ENCODE data around the gene BAG1. TPM values are rescaled to one million over a fixed set of nuclear protein-coding genes. Genes with fewer than 3 reads are reported as not detected.

BAG1 gene
- 30.7 TPM for polyA plus RNA-seq (2013, experiment 1 of 2; ENCODE audit: insufficient read length)
- polyA plus RNA-seq (2013, experiment 2 of 2; ENCODE audit: insufficient read length), result 22.9 TPM

DNA sequence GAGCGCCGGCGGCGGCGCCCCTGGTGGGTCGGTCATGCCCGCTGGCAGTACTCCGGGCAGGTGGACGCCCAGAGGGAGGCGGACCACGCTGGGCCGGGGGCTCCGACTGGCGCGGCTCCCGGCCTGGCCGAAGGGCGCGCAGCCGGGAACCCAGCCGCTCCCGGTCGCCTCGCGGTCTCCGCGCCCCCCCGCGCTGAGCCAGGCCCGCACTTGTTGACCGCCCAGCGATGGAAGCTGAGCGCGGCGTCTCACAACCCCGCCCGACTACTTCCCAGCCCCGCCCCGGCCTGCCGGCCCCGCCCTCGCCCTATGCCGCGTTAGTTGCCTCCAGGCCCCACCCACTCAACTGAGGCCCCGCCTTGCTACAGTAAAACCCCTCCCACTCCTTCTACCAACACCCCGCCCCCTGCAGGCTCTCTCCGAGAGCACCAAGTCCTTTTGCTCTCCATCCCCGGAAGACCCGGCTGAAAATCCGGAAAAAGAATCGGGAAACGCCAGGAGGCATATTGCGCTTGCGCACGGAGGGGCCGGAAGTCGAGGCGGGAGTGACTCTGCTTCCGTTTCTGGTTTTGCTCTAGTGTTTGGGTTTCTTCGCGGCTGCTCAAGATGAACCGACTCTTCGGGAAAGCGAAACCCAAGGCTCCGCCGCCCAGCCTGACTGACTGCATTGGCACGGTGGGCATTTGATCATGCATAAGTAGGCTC lies at the start of gene BAG1, which contains the start of gene CHMP5:
Gene BAG1, minus strand, starts transcription at position 236 of the 705 bp plus-strand sequence.
Gene CHMP5, plus strand, starts transcription at position 577 of the 705 bp plus-strand sequence. Its CDS starts 30 bp downstream, at position 607.
- DNase-seq, result peak; percentile 99

DNA sequence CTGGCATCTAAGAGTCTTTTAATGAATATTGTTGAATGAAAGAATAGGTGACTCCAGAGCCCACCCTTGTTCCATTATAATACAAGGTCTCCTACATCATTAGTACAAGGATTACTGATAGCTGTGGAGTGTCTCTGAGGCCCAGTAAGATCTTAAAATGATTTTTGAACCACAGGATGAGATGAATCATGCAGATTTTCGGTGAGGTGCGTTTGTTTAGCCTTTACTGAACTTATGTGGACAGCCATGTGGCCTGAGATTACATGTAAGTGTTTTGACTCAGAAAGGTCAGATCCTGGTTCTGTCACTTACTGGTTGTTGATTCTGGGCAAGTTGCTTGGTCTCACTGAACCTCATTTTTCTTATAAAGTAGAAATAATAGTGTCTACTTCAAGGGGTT lies 47.4 kb upstream of the BAG1 start:
- no peak for DNase-seq

DNA sequence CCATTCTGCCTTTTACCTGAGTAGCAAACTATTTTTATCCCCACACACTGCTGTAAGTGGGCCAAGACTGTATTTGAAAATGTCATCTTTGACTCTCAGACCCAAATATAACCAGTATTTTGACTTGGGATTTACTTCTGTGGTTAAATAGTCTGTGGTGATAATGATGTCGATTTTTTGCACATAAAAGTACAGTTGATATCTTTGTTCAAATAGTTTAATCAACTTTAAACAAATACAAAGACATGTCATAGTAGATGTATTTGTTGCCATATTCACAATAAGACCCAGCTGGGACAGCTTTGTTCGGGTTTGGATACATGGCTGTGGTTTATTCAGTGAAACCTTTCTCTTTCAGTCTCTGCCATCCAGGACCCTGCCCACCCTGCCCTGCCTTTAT lies 46.2 kb upstream of the BAG1 start:
- DNase-seq, result no peak

DNA sequence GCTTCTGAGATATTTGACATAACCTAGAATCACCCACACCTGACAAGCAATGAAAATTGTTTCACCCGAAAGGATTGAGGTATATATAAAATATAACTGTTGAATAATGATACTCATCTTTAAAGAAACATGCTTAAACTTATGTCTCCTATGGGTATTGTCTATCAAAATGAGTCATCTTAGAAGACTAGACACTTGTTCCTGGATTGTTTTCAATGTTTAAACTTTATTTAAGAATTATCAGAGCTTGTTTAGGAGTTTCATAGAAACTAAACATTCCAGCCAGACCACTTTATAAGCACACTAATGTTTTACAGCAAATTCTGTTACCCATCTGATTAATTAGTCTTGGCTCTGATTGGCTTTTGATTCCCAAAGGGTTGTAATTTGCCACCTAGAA lies 45.4 kb upstream of the BAG1 start:
- DNase-seq, result no peak

- no peak for DNase-seq
These were observed 42.6 kb upstream of the BAG1 start for GRCh38 chr9:33307067-33307466.

DNA sequence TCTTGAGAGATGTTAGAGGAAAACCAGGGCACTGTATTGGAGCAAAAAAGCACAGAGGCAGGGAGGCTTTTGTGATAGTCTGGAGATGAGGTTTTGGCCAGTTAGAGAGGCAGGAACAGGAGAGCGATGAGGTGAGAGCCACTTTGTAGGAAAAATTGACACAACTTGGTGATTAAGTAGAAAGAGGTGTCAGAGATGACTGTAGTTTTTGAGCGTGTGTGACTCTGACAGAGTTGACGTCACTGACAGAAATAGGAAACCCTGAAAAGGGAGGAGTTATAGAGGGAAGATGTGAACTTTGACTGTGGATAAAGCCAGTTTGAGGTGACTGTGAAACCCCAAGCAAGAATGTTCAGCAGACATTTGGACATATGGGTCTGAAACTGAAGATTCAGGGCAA lies 41.5 kb upstream of the BAG1 start:
- no peak for DNase-seq

GRCh38 chr9:33304362-33304761 lies 39.9 kb upstream of the BAG1 start:
- DNase-seq, result no peak

DNA sequence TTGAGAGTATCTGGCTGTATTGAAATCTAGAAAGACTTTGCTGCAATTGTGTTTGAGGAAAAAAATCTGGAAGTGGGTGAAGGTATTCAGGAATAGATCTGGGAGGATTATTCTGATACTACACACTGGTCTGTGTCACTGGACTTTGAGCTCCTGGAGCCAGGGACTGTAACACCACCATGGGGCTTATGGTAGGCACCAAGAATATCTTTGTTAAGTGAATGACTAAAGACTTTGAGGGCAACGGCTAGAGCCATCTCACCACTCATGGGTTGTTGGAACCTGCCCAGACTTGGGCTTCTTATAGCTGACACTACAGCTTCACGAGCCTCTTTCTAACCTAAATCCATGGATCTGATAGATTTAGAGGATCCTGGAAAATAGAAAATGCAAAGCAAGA lies 36.0 kb upstream of the BAG1 start:
- DNase-seq, result no peak

GRCh38 chr9:33297432-33297831 lies 32.9 kb upstream of the BAG1 start:
- DNase-seq, result no peak

DNA sequence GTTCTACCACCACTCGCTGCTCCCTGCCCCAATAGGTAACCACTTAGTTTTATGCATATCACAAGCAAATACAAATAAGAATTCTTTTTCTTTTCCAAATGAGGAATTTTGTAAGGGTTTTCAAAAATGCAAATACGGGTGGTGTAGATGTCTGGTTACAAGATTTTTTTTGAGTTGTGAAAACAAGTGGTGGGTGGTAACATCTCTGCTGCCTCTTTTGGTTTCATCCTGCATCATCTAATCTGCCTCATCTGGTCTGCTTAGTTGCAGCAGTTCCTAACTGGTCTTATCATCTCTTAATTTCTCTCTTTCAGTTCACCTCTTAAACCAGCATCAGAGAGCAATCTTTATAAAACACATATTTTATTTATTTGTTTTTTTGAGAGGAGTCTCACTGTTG lies 31.1 kb upstream of the BAG1 start:
- DNase-seq, result no peak

GRCh38 chr9:33294670-33295432 lies 30.3 kb upstream of the BAG1 start:
- no peak for DNase-seq

DNA sequence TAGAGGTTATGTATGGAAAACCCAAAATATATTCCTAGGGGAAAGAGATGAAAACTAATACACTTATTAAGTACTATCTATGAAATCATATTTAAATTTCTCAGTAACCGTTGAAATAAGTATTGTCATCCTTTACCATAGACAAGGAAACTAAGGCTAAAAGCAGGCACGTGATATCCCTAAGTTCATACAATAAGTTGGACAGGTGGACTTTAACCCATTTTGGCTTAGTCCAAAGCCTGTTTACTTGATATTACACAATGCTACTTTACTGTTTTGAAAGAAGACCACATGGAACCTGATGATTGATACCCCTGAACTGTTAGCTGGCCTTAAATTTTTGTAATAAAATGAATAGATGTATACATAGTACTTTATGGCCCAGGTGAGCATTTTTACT lies 29.3 kb upstream of the BAG1 start:
- no peak for DNase-seq

DNA sequence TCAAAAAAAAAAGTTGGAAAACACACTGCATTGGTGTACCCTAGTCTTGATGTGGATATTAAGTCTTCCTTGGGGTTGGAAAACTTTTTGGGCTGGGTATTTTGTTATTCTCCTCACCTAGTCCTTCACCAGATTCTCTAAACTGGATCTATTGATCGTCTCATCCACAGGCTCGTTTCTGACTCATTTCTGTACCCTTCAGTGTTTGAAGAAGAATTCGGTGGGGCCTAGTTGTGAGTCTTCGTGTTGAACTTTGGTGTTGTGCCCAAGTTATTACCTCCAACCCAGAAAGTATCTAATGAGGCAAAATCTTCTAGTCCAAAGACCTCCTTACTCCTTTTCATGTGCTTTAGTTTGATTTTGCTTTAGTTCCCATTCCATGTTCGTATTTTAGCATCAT lies 27.4 kb upstream of the BAG1 start:
- no peak for DNase-seq

DNA sequence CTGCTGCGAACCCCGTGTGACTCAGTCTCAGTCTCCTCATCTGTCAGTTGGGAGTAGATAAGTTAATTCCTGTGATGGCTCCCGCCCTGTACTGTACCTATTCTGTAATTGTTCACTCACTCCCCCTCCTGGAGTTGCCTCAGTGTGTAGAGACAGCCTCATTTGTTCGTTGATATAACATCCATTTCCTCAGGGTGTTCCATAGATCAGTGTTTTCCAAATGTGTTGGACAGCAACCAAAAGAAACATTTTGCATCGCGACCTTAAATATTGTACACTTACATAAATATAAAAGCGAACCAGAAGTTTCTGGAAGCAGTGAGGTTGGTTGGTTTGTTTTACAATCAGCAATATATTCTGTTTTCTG lies 26.5 kb upstream of the BAG1 start:
- no peak for DNase-seq

DNA sequence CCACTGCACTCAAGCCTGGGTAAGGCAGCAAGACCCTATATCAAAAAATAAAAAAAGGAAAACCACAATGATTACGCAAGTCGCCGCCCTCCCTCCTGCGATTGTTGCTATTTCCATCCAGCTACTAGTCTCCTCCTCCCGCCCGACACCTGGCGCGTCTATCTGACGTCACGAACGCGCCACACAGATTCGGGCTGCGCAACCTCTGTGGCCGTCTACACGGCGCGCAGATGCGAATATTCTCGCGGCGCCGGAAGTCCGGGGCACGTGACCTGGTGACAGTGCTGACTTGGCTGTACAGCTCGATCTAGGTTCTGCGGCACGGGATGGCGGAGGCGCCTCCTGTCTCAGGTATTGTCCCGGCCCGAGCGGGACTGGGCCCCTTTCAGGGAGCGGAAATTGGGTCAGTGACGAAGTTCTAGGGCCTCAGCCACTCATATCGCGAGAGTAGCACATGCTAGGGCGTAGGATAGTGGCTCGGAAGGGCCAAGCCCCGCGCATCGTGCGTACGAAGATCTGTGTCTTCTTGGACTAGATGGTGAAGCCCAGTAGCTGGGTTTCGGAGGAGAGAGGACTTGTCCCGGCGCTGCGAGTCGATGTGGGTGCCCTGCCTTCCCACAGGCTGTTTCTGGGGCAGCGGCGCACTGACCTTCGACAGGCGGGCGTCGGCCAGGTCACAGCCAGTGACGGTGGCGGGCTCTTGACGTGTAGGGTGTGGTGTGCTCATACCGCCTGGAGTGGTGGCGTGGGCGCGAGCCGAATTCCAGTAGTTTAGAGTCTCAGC lies 25.9 kb upstream of the BAG1 start, which contains the start of gene NFX1:
Gene NFX1, plus strand, starts transcription at position 270 of the 784 bp plus-strand sequence. Its CDS starts 57 bp downstream, at position 327.
- peak; percentile 99 for DNase-seq

DNA sequence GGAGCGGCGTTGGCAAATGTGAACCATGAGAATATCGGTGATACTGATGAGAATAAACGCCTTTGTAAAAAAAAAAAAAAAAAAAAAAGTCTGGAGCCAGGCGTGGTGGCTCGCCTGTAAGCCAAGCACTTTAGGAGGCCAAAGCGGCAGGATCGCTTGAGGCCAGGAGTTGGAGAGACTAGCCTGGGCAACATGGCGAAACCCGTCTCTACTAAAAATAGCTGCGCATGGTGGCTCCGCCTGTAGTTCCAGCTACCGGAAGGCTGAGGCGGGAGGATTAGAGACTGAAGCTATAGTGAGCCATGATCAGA lies 25.4 kb upstream of the BAG1 start:
- no peak for DNase-seq

DNA sequence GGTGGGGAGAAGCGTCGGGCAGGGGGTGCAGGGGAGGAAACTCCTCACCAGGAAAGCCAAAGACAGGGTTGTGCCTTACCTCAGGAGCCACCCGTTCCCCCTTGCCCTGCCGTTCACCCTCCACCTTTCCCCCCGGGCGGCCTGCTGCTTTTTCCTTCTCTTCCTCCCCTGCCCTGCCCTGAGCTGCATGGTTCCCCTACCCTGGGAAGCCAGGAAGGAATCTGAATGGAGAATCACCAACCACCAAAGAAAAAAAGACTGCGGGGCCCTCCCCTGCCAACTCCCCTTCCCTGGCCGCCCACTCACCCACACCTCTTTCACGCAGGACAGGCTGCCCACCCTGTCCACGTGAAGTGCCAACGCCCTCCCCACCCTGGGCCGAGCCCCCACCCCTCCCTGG lies 25.0 kb upstream of the BAG1 start:
- peak; percentile 6 for DNase-seq

GRCh38 chr9:33288828-33289483 lies 24.4 kb upstream of the BAG1 start:
- DNase-seq, result no peak

DNA sequence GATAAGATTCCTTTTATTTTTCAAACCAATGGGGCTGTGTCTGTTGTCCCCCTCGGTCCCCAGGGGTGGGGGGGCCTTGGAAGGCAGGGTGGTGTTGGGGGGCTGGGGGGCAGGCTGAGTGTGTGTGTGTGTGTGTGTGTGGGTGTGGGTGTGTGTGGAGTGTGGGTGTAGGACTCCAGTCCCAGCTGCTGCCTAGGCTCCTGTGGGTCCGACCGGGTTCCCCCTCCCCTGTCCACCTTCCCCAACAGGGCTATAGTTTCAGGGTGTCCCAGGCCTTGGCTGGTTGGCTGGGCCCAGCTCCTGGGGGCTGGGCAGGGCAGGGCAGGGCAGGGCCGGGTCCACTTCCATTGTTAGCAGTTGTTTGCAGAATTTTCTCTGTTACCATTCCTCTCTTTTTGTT lies 23.7 kb upstream of the BAG1 start:
- no peak for DNase-seq

- DNase-seq, result peak; percentile 65
These were observed 22.6 kb upstream of the BAG1 start for GRCh38 chr9:33287087-33287490.

DNA sequence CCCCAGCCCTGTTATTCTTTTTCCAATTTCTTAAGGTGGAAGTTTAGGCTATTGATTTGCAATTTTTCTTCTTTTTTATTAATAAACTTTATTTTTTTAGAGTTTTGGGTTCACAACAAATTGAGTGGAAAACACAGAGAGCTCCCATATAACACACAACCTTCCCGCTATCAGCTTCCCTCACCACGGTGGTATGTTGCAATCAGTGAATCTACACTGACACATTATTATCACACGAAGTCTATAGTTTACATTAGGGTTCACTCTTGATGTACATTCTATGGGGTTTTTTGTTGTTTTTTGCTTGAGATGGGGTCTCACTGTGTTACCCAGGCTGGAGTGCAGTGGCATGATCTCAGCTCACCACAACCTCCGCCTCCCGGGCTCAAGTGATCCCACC lies 21.0 kb upstream of the BAG1 start:
- DNase-seq, result no peak

GRCh38 chr9:33277484-33277883 lies 13.0 kb upstream of the BAG1 start:
- no peak for DNase-seq

DNA sequence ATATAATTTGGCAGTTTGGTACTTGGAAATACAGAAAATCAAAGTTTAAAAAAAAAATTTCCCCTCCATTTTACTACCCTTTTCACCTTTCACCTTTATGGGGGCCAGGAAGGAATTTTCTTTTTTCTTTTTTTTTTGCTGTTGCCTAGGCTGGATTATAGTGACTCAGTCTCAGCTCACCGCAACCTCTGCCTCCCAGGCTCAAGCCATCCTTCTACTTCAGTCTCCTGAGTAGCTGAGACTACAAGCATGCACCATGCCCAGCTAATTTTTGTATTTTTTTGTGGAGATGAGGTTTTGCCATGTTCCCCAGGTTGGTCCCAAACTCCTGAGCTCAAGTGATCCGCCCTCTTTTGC lies 9.4 kb upstream of the BAG1 start:
- DNase-seq, result no peak

All from fibroblast of skin of back (primary cell).